ENCODE results near the gene FRMD4A. TPM values are rescaled to one million over a fixed set of nuclear protein-coding genes. Genes with fewer than 3 reads are reported as not detected.

The FRMD4A gene
- total RNA-seq, 2 experiments from 2014 or later = 0.17 TPM; not detected in 1

GRCh38 chr10:14062528-14063260 lies 268.0 kb downstream of the FRMD4A start:
- POLR2A ChIA-PET = interaction anchor here (0.7 to 1.0 kb wide), 2 partner anchors 10 to 396 kb away, joined by 3 to 7 read pairs; no protein-coding TSS in a partner anchor
- Histone ChIP-seq H3K4me3 (ENCODE audit: low read depth, low read length, poor library complexity, severe bottlenecking) (no peak overlapping the region), H3K9me3 (ENCODE audit: low read length) (no peaks in the 10 kb centered on the region), H3K9me2 (ENCODE audit: insufficient read depth, low read length) (no peaks in the 10 kb centered on the region), H3K4me2 (ENCODE audit: low read length) (no peak overlapping the region), H4K20me1 (ENCODE audit: insufficient read depth, low read length) (no peaks in the 10 kb centered on the region), H3K79me2 (ENCODE audit: insufficient read depth, low read depth, low read length) (no peaks in the 10 kb centered on the region), H3K36me3 (ENCODE audit: insufficient read depth, low read length) (no peaks in the 10 kb centered on the region), H3K27ac (ENCODE audit: low read depth, low read length, poor library complexity, severe bottlenecking) (no peak overlapping the region), H2AFZ (ENCODE audit: low read length) (no peak overlapping the region), H3K4me1 (ENCODE audit: insufficient read depth, low read length, poor library complexity, severe bottlenecking) (no peaks in the 10 kb centered on the region)
- TF ChIP-seq EZH2phosphoT487 (IDR thresholded peaks at IDR 0.05; ENCODE audit: borderline replicate concordance, low read depth, low read length) (no peak), CTCF (conservative IDR thresholded peaks at IDR 0.05; ENCODE audit: low read length) (no peak)
- BruUV-seq (replicated peaks) = no TSS peak
- no peak for DNase-seq (ENCODE audit: low spot score)
- intact Hi-C loops (cut with micrococcal nuclease; ENCODE audit: unreplicated experiment) = no loop called here
- CTCF ChIA-PET (ENCODE audit: unreplicated experiment) = no interaction called here

- POLR2A ChIA-PET = no interaction called here
- CTCF ChIA-PET (ENCODE audit: unreplicated experiment) = no interaction called here
- H3K4me3 ChIP-seq (ENCODE audit: low read depth, low read length, poor library complexity, severe bottlenecking) = no peak overlapping the region
- H3K4me1 ChIP-seq (ENCODE audit: insufficient read depth, low read length, poor library complexity, severe bottlenecking) = no peaks in the 10 kb centered on the region
- H4K20me1 ChIP-seq (ENCODE audit: insufficient read depth, low read length) = no peaks in the 10 kb centered on the region
- H3K27ac ChIP-seq (ENCODE audit: low read depth, low read length, poor library complexity, severe bottlenecking) = no peak overlapping the region
- DNase-seq (ENCODE audit: low spot score) = no peak
- no peaks in the 10 kb centered on the region for H3K79me2 ChIP-seq (ENCODE audit: insufficient read depth, low read depth, low read length)
- H3K4me2 ChIP-seq (ENCODE audit: low read length) = no peak overlapping the region
- intact Hi-C loops (cut with micrococcal nuclease; ENCODE audit: unreplicated experiment) = no loop called here
- no peaks in the 10 kb centered on the region for H3K36me3 ChIP-seq (ENCODE audit: insufficient read depth, low read length)
- H3K9me2 ChIP-seq (ENCODE audit: insufficient read depth, low read length) = no peaks in the 10 kb centered on the region
- BruUV-seq (replicated peaks) = no TSS peak
- TF ChIP-seq CTCF (conservative IDR thresholded peaks at IDR 0.05; ENCODE audit: low read length) (no peak), EZH2phosphoT487 (IDR thresholded peaks at IDR 0.05; ENCODE audit: borderline replicate concordance, low read depth, low read length) (no peak)
- no peak overlapping the region for H2AFZ ChIP-seq (ENCODE audit: low read length)
- no peaks in the 10 kb centered on the region for H3K9me3 ChIP-seq (ENCODE audit: low read length)
These were observed 270.2 kb downstream of the FRMD4A start for GRCh38 chr10:14060320-14061070.
